ENCODE results near the gene HTRA1. TPM values are rescaled to one million over a fixed set of nuclear protein-coding genes. Genes with fewer than 3 reads are reported as not detected.

HTRA1 gene
- total and polyA plus RNA-seq, 9 of the 15 experiments (the other 6 are each of a cell fraction or from before 2014, with no cell fraction given), result 0.06 to 0.16 (median 0.13) TPM; not detected in 5

DNA sequence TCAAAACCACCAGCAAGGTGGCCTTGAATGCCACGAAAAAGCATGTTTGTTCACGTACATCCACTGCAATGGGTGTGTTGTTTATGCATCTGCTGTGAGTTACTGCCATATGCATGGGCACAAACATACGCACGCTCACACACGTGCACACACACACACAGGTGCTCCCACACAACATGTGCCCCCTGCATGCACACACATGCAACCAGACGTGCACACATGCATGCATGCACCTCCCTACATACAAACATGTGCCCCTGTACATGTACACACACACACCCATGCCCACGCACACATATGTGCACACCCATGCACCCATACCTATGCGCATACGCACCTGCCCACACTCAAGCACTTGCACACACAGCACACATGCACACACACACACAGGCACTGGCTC, 89.1 kb downstream of the HTRA1 start (continued):
- TF ChIP-seq NCOA4 (IDR thresholded peaks at IDR 0.05; ENCODE audit: partially characterized antibody) (no peak), MED1 (CRISPR knock-in tag; IDR thresholded peaks at IDR 0.05; ENCODE audit: borderline replicate concordance) (no peak), ILF3 (IDR thresholded peaks at IDR 0.05; ENCODE audit: borderline replicate concordance) (no peak)
- TF ChIP-seq, protein P1, sequence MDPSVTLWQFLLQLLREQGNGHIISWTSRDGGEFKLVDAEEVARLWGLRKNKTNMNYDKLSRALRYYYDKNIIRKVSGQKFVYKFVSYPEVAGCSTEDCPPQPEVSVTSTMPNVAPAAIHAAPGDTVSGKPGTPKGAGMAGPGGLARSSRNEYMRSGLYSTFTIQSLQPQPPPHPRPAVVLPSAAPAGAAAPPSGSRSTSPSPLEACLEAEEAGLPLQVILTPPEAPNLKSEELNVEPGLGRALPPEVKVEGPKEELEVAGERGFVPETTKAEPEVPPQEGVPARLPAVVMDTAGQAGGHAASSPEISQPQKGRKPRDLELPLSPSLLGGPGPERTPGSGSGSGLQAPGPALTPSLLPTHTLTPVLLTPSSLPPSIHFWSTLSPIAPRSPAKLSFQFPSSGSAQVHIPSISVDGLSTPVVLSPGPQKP (CRISPR knock-in tag; IDR thresholded peaks at IDR 0.05), result no peak

DNA sequence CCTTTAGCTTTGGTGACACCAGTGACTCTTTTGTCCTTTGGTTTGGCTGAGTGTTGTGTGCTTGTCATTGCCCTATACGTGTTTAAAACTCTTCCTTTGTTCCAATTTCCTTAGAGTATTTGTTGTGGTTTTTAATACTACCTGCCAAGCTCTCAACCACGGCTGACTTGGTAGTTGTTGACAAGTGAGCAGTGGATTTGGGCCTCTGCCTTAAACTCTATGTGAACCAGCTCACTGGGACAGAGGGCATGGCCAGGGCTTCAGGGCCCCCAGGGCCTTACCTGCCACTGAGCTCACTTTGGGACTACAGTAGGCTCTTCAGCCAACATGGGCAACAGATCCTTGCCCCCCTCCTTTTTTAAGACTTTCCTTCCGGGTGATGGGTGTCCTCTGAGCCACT, 89.6 kb downstream of the HTRA1 start:
- H4K20me1 ChIP-seq (replicated peaks; ENCODE audit: control insufficient read depth, insufficient read depth, low read length), result no peaks in the 10 kb centered on the region
- ChIA-PET POLR2A (no interaction called here), CTCF (ENCODE audit: low intra/inter-chr PET ratio) (no interaction called here)
- no peak for FAIRE-seq
- WGBS (ENCODE audit: insufficient coverage, low coverage, missing lambda C conversion rate), result 0% methylated on average over 3 of the region's 3 CpGs
- intact Hi-C loops (cut with micrococcal nuclease) (no loop called here), in situ Hi-C loops (cut with MboI) (no loop called here)
- no peak overlapping the region for H3K4me3 ChIP-seq
- H3K27ac ChIP-seq (ENCODE audit: extremely low read depth, low read depth, low read length), result no peak overlapping the region
- H3K79me2 ChIP-seq (ENCODE audit: control insufficient read depth, insufficient read depth, low read length), result no peaks in the 10 kb centered on the region
- H3K9ac ChIP-seq (ENCODE audit: insufficient read depth in 1 of 2, low read depth in 2 of 2, low read length in 2 of 2), result no peak overlapping the region
- H3K4me1 ChIP-seq (replicated peaks in 1 of 2; ENCODE audit: control insufficient read depth in 2 of 2, insufficient read depth in 2 of 2, low read length in 2 of 2), result no peaks in the 10 kb centered on the region
- H3K9me3 ChIP-seq (replicated peaks; ENCODE audit: control insufficient read depth, insufficient read depth, low read depth, low read length), result no peaks in the 10 kb centered on the region
- DNase-seq (ENCODE audit: extremely low read depth in 1 of 4, low spot score in 3 of 4), result no peak
- no peak for ATAC-seq
- TF ChIP-seq TRIM24 (IDR thresholded peaks at IDR 0.05) (no peak), STAG1 (CRISPR knock-in tag; IDR thresholded peaks at IDR 0.05; ENCODE audit: borderline replicate concordance) (no peak), MAFK (IDR thresholded peaks at IDR 0.05; ENCODE audit: low read length) (no peak), CHCHD3 (CRISPR knock-in tag; IDR thresholded peaks at IDR 0.05) (no peak), BACH1 (tag; IDR thresholded peaks at IDR 0.05) (no peak), SRSF3 (IDR thresholded peaks at IDR 0.05; ENCODE audit: insufficient read depth, low read length) (no peak), XRCC5 (IDR thresholded peaks at IDR 0.05; ENCODE audit: low read depth, low read length) (no peak)
- TF ChIP-seq, protein P2, sequence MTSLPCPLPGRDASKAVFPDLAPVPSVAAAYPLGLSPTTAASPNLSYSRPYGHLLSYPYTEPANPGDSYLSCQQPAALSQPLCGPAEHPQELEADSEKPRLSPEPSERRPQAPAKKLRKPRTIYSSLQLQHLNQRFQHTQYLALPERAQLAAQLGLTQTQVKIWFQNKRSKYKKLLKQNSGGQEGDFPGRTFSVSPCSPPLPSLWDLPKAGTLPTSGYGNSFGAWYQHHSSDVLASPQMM (CRISPR knock-in tag; IDR thresholded peaks at IDR 0.05), result no peak
- TF ChIP-seq, protein P3, sequence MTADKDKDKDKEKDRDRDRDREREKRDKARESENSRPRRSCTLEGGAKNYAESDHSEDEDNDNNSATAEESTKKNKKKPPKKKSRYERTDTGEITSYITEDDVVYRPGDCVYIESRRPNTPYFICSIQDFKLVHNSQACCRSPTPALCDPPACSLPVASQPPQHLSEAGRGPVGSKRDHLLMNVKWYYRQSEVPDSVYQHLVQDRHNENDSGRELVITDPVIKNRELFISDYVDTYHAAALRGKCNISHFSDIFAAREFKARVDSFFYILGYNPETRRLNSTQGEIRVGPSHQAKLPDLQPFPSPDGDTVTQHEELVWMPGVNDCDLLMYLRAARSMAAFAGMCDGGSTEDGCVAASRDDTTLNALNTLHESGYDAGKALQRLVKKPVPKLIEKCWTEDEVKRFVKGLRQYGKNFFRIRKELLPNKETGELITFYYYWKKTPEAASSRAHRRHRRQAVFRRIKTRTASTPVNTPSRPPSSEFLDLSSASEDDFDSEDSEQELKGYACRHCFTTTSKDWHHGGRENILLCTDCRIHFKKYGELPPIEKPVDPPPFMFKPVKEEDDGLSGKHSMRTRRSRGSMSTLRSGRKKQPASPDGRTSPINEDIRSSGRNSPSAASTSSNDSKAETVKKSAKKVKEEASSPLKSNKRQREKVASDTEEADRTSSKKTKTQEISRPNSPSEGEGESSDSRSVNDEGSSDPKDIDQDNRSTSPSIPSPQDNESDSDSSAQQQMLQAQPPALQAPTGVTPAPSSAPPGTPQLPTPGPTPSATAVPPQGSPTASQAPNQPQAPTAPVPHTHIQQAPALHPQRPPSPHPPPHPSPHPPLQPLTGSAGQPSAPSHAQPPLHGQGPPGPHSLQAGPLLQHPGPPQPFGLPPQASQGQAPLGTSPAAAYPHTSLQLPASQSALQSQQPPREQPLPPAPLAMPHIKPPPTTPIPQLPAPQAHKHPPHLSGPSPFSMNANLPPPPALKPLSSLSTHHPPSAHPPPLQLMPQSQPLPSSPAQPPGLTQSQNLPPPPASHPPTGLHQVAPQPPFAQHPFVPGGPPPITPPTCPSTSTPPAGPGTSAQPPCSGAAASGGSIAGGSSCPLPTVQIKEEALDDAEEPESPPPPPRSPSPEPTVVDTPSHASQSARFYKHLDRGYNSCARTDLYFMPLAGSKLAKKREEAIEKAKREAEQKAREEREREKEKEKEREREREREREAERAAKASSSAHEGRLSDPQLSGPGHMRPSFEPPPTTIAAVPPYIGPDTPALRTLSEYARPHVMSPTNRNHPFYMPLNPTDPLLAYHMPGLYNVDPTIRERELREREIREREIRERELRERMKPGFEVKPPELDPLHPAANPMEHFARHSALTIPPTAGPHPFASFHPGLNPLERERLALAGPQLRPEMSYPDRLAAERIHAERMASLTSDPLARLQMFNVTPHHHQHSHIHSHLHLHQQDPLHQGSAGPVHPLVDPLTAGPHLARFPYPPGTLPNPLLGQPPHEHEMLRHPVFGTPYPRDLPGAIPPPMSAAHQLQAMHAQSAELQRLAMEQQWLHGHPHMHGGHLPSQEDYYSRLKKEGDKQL (CRISPR knock-in tag; IDR thresholded peaks at IDR 0.05; ENCODE audit: borderline replicate concordance), result no peak
- H3K4me2 ChIP-seq (ENCODE audit: insufficient read depth, low read length), result no peak overlapping the region
- H3K27me3 ChIP-seq (ENCODE audit: control insufficient read depth in 2 of 2, insufficient read depth in 2 of 2, low read length in 2 of 2), result peaks cover 0 to 7% of the 10 kb centered on the region in 2 experiments; a peak in 1 of 5 replicates
- no peaks in the 10 kb centered on the region for H3K9me1 ChIP-seq (ENCODE audit: control insufficient read depth, insufficient read depth, low read length)
- H2AFZ ChIP-seq (ENCODE audit: low read depth, low read length), result no peak overlapping the region
- no TSS peak for BruUV-seq (replicated peaks)
- no peaks in the 10 kb centered on the region for H3K36me3 ChIP-seq (ENCODE audit: control insufficient read depth, insufficient read depth, low read length)

Measured in K562 (cell line).